PC-3 (cell line): ENCODE data around the gene A4GALT. TPM values are rescaled to one million over a fixed set of nuclear protein-coding genes. Genes with fewer than 3 reads are reported as not detected.

Source experiments
- ATAC-seq: fragments of 200-7000 bp; cut with Tn5 transposase; 2 replicates; pipeline ENCODE4 v1.9.1; 2020; ENCODE audit warnings: mild to moderate bottlenecking, moderate library complexity
- Bru-seq: library from RNA; stranded (reverse); fragments of 400-500 nt; gene quantifications from one replicate; lab custom pipeline; 2021; lab: Mats Ljungman, UMichigan
- BruChase-seq, 2 experiments: library from RNA; stranded (reverse); fragments of 400-500 nt; gene quantifications; one replicate each; lab custom pipeline; 2021; lab: Mats Ljungman, UMichigan
- BruUV-seq: library from RNA; stranded (reverse); fragments of 400-500 nt; replicated peaks from 2 replicates; lab custom pipeline; 2021; lab: Mats Ljungman, UMichigan
- CTCF ChIA-PET: fragments of 300-600 bp; sonication (Branson Sonifier 250); formaldehyde crosslinking; loops from one replicate; lab custom pipeline; 2022; ENCODE audit warnings: antibody characterized with exemption; lab: Charles Lee
- POLR2A ChIA-PET: fragments of 300-600 bp; sonication (Branson Sonifier 250); formaldehyde crosslinking; loops from one replicate; lab custom pipeline; 2022; ENCODE audit warnings: antibody characterized with exemption; ENCODE audit not compliant: unreplicated experiment; lab: Charles Lee
- DNase-seq: peaks from one replicate; pipeline ENCODE4 v3.0.0-alpha.2; 2015
- H2AFZ ChIP-seq: fragments of 300-600 bp; sonication (generic); 2 replicates; pipeline ENCODE4 v1.6.0; 2016; ENCODE audit warnings: antibody characterized with exemption, low read length
- H3F3A ChIP-seq: fragments of 300-600 bp; sonication (generic); one replicate; pipeline ENCODE4 v1.6.0; 2017; ENCODE audit warnings: antibody characterized with exemption, low read length, control low read depth, mild to moderate bottlenecking; ENCODE audit not compliant: unreplicated experiment
- H3K27ac ChIP-seq: fragments of 300-600 bp; sonication (generic); 2 replicates; pipeline ENCODE4 v1.5.1; 2016; ENCODE audit warnings: mild to moderate bottlenecking, low read length
- H3K27me3 ChIP-seq: fragments of 300-600 bp; sonication (generic); 2 replicates; pipeline ENCODE4 v1.6.1; 2016; ENCODE audit warnings: low read length, mixed read lengths
- H3K36me3 ChIP-seq: fragments of 300-600 bp; sonication (generic); 2 replicates; pipeline ENCODE4 v1.6.1; 2016; ENCODE audit warnings: low read depth, mixed run types, low read length, mixed read lengths
- H3K4me1 ChIP-seq: fragments of 300-600 bp; sonication (generic); 2 replicates; pipeline ENCODE4 v1.5.1; 2016; ENCODE audit warnings: low read length; ENCODE audit not compliant: insufficient read depth
- H3K4me2 ChIP-seq: fragments of 300-600 bp; sonication (generic); 2 replicates; pipeline ENCODE4 v1.6.0; 2016; ENCODE audit warnings: low read length
- H3K4me3 ChIP-seq: fragments of 300-600 bp; sonication (generic); 2 replicates; pipeline ENCODE4 v1.5.1; 2016; ENCODE audit warnings: mild to moderate bottlenecking, low read length, mixed read lengths
- H3K79me2 ChIP-seq: fragments of 300-600 bp; sonication (generic); 2 replicates; pipeline ENCODE4 v1.6.1; 2017; ENCODE audit warnings: low read length, mixed read lengths
- H3K9ac ChIP-seq: fragments of 300-600 bp; sonication (generic); 2 replicates; pipeline ENCODE4 v1.6.0; 2016; ENCODE audit warnings: mild to moderate bottlenecking, low read length
- H3K9me2 ChIP-seq: fragments of 300-600 bp; sonication (generic); replicated peaks from 2 replicates; pipeline ENCODE4 v1.6.1; 2016; ENCODE audit warnings: mixed run types, low read length, mixed read lengths
- H3K9me3 ChIP-seq: fragments of 300-600 bp; sonication (generic); 2 replicates; pipeline ENCODE4 v1.6.1; 2016; ENCODE audit warnings: low read length, mixed read lengths
- H4K20me1 ChIP-seq: fragments of 300-600 bp; sonication (generic); 2 replicates; pipeline ENCODE4 v1.6.1; 2016; ENCODE audit warnings: low read length, mixed read lengths
- CTCF ChIP-seq: fragments of 300-600 bp; sonication (generic); conservative IDR thresholded peaks from 2 replicates; pipeline ENCODE4 v1.5.1; 2017; ENCODE audit warnings: antibody characterized with exemption, low read depth, mild to moderate bottlenecking, low read length
- EZH2 ChIP-seq: fragments of 300-600 bp; sonication (generic); IDR thresholded peaks from one replicate; pipeline ENCODE4 v1.6.1; 2017; ENCODE audit warnings: antibody characterized with exemption, mild to moderate bottlenecking, low read length; ENCODE audit not compliant: unreplicated experiment
- EZH2phosphoT487 ChIP-seq: fragments of 300-600 bp; sonication (generic); IDR thresholded peaks from 2 replicates; pipeline ENCODE4 v1.6.1; 2018; ENCODE audit warnings: mild to moderate bottlenecking, antibody characterized with exemption, low read length, borderline replicate concordance
- intact Hi-C: fragments of 100-400 bp; cut with micrococcal nuclease; formaldehyde crosslinking; loops from 2 replicates; pipeline ENCODE4 v1.9.0; 2023
- long read RNA-seq: library from polyadenylated mRNA; unstranded; transcript quantifications from one replicate; pipeline ENCODE4 v2.0.0, GENCODE V29; 2021; ENCODE audit not compliant: unreplicated experiment
- total RNA-seq: library from RNA; depleted of rRNA; stranded (reverse); fragments of >200 nt; gene quantifications from 2 replicates; pipeline ENCODE4 v1.2.3, GENCODE V29; 2014; rRNA removed

A4GALT gene, protein sequence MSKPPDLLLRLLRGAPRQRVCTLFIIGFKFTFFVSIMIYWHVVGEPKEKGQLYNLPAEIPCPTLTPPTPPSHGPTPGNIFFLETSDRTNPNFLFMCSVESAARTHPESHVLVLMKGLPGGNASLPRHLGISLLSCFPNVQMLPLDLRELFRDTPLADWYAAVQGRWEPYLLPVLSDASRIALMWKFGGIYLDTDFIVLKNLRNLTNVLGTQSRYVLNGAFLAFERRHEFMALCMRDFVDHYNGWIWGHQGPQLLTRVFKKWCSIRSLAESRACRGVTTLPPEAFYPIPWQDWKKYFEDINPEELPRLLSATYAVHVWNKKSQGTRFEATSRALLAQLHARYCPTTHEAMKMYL
- total RNA-seq: 0.63 and 3.2 TPM in 2 replicates
- percentile 26 among the genes with signal in this experiment for Bru-seq, nascent RNA
- BruChase-seq, experiment 1, labeled RNA remaining after a 6-hour chase: percentile 23 among the genes with signal in this experiment
- percentile 20 among the genes with signal in this experiment for BruChase-seq, experiment 2, labeled RNA remaining after a 2-hour chase
- long read RNA-seq: 0 reads

GRCh38 chr22:42720263-42721044 lies at the start of gene A4GALT:
Gene A4GALT, minus strand, starts transcription at chr22:42720870. Its CDS starts 26,919 bp downstream, at chr22:42693951.
- POLR2A ChIA-PET: no interaction called here
- H3K27ac ChIP-seq: no peak within 1 kb of the TSS
- no peak for DNase-seq

GRCh38 chr22:42770448-42770726 lies 49.7 kb upstream of the A4GALT start:
- no peak overlapping the region for H3K27ac ChIP-seq
- no peaks in the 10 kb centered on the region for H4K20me1 ChIP-seq
- intact Hi-C loops: no loop called here
- DNase-seq (no peak), ATAC-seq (no peak)
- H3K36me3 ChIP-seq: no peaks in the 10 kb centered on the region
- H2AFZ ChIP-seq: no peak overlapping the region
- no peaks in the 10 kb centered on the region for H3K4me1 ChIP-seq
- no peak overlapping the region for H3K9ac ChIP-seq
- H3F3A ChIP-seq: no peaks in the 10 kb centered on the region
- no peak for TF ChIP-seq EZH2phosphoT487
- no peak for TF ChIP-seq EZH2
- no peak for TF ChIP-seq CTCF
- no peak overlapping the region for H3K4me3 ChIP-seq
- no peak overlapping the region for H3K4me2 ChIP-seq
- no peaks in the 10 kb centered on the region for H3K9me3 ChIP-seq
- POLR2A ChIA-PET: no interaction called here
- CTCF ChIA-PET: interaction anchor here (0.5 kb wide), 1 partner anchor 213 kb away, joined by 5 read pairs; no protein-coding TSS in a partner anchor
- no TSS peak for BruUV-seq
- no peaks in the 10 kb centered on the region for H3K9me2 ChIP-seq
- no peaks in the 10 kb centered on the region for H3K27me3 ChIP-seq
- H3K79me2 ChIP-seq: no peaks in the 10 kb centered on the region

More at GRCh38 chr22:42720263-42721044, at the start of gene A4GALT:
- peak within 1 kb of the TSS; percentile 78 for H2AFZ ChIP-seq
- TF ChIP-seq EZH2 (no peak), EZH2phosphoT487 (no peak), CTCF (no peak)
- CTCF ChIA-PET: no interaction called here
- no peaks in the 10 kb centered on the region for H4K20me1 ChIP-seq
- no peaks in the 10 kb centered on the region for H3K4me1 ChIP-seq
- BruUV-seq: no TSS peak
- H3F3A ChIP-seq: no peaks in the 10 kb centered on the region
- H3K36me3 ChIP-seq: no peaks in the 10 kb centered on the region
- H3K9me3 ChIP-seq: no peaks in the 10 kb centered on the region
- H3K4me2 ChIP-seq: peak within 1 kb of the TSS; percentile 84
- peak within 1 kb of the TSS; percentile 66 for H3K4me3 ChIP-seq
- no peaks in the 10 kb centered on the region for H3K9me2 ChIP-seq
- H3K27me3 ChIP-seq: peaks cover 7% of the 10 kb centered on the region
- no peak within 1 kb of the TSS for H3K9ac ChIP-seq
- peak; percentile 52 for ATAC-seq
- intact Hi-C loops: no loop called here
- no peaks in the 10 kb centered on the region for H3K79me2 ChIP-seq
